BJ (cell line): ENCODE measurements around the gene ADCY2. TPM values are rescaled to one million over a fixed set of nuclear protein-coding genes. Genes with fewer than 3 reads are reported as not detected.
A peak's percentile ranks its signal among the peaks of the same experiment; 100 is the strongest.

Experiments
- CTCF ChIA-PET: fragments of 350-600 bp; formaldehyde crosslinking; extraction: SDS; loops from one replicate; lab custom pipeline; 2021; ENCODE audit warnings: antibody characterized with exemption, inconsistent platforms; lab: Yijun Ruan, JAX
- POLR2A ChIA-PET: fragments of 300-600 bp; sonication (Branson Sonifier 250); formaldehyde crosslinking; extraction: SDS; loops from one replicate; lab custom pipeline; 2021; ENCODE audit warnings: antibody characterized with exemption; lab: Charles Lee
- DNase-seq: peaks from one replicate; pipeline ENCODE4 v3.0.0-alpha.2; 2011; ENCODE audit warnings: low read depth
- H3K27me3 ChIP-seq: 2 replicates; pipeline ENCODE4 v1.6.0; 2011; ENCODE audit warnings: low read length; ENCODE audit not compliant: control insufficient read depth, insufficient read depth
- H3K36me3 ChIP-seq: 2 replicates; pipeline ENCODE4 v1.5.1; 2011; ENCODE audit warnings: low read length; ENCODE audit not compliant: control insufficient read depth, insufficient read depth
- H3K4me3 ChIP-seq: 2 replicates; pipeline ENCODE4 v1.5.1; 2011; ENCODE audit warnings: low read depth, mild to moderate bottlenecking, control low read depth, low read length
- polyA plus RNA-seq: library from polyadenylated mRNA; depleted of rRNA; stranded (reverse); fragments of >200 nt; gene quantifications from 2 replicates; pipeline ENCODE4 v1.2.3, GENCODE V29; 2011
- TF ChIP-seq, protein P1 (sequence below): IDR thresholded peaks from 2 replicates; pipeline ENCODE4 v1.5.1; 2011; ENCODE audit warnings: low read depth, mild to moderate bottlenecking, control low read depth, inconsistent platforms, low read length, moderate library complexity; ENCODE audit not compliant: insufficient read depth

ADCY2 gene
- polyA plus RNA-seq, 1 experiment, result not detected

DNA sequence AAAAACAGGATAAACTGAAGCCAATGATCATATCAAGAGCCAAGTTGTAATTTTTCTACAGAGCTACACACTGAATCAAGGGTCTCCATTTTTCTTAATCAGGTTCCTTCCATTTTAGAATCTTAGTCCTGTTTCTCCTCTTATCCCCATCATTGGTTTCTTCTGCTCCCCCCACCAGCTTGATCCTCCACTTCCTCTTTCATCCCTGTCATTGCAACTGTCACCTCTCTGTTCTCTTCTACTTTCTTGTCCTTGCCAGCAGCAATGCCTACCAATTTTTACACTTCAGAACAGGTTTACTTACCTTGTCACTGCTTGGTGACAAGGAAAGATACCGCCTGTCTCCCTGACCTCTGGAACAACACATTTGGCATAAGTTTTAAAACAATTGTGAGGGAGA is 357.7 kb downstream of the ADCY2 start:
- Histone ChIP-seq H3K4me3 (no peak overlapping the region), H3K27me3 (no peaks in the 10 kb centered on the region), H3K36me3 (no peaks in the 10 kb centered on the region)
- ChIA-PET POLR2A (no interaction called here), CTCF (interaction anchor here (6.1 kb wide), 1 partner anchor 9 kb away, joined by 38 read pairs; no protein-coding TSS in a partner anchor)
- TF ChIP-seq, protein P1, sequence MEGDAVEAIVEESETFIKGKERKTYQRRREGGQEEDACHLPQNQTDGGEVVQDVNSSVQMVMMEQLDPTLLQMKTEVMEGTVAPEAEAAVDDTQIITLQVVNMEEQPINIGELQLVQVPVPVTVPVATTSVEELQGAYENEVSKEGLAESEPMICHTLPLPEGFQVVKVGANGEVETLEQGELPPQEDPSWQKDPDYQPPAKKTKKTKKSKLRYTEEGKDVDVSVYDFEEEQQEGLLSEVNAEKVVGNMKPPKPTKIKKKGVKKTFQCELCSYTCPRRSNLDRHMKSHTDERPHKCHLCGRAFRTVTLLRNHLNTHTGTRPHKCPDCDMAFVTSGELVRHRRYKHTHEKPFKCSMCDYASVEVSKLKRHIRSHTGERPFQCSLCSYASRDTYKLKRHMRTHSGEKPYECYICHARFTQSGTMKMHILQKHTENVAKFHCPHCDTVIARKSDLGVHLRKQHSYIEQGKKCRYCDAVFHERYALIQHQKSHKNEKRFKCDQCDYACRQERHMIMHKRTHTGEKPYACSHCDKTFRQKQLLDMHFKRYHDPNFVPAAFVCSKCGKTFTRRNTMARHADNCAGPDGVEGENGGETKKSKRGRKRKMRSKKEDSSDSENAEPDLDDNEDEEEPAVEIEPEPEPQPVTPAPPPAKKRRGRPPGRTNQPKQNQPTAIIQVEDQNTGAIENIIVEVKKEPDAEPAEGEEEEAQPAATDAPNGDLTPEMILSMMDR, result no peak
- DNase-seq, result no peak

DNA sequence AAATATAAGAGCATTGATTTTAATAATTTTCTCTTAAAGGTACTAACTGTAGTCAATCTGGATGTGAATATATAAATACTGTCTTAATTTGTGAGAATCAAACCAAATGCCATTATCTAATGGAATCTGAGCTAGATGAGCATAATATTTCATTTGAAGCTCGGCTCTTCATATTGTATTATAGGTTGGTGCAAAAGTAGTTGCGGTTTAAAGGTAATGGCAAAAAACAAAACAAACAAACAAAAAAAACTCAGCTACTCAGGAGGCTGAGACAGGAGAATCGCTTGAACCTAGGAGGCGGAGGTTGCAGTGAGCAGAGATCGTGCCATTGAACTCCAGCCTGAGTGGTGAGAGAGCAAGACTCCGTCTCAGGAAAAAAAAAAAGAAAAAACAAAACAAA is 358.6 kb downstream of the ADCY2 start:
- TF ChIP-seq, protein P1, result no peak
- DNase-seq, result no peak
- Histone ChIP-seq H3K4me3 (no peak overlapping the region), H3K36me3 (no peaks in the 10 kb centered on the region), H3K27me3 (no peaks in the 10 kb centered on the region)
- ChIA-PET POLR2A (no interaction called here), CTCF (interaction anchor here (0.5 to 6.1 kb wide), 5 partner anchors 10 to 493 kb away, joined by 3 to 38 read pairs (median 3); no protein-coding TSS in a partner anchor)

DNA sequence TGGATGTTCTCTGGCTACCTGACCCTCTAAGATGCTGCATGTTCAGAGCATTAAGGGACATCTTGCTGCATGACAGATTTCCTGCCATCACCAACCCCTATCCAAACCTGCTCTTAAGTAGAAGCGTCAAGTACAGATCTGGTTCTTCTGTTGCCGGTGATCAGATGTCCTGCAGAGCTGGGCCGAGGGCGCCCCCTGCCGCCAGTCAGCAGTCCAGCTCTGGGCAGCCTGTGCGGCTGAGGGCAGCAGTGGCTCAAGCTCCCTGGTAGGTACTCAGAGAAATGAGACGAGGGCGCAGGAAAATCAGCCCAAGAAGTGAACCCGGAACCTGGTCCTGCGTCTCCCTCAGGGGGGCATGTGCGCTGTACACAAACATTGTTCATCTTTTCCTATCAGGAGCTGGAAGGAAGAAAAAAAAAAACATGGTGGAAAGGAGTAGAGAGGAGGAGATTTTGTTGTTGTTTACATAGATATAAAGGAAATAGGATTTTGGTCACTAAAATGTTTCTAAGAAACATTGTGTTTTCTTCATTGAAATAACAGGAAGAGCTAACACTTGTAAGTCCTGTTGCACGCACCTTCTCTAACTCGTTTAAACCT is 359.2 kb downstream of the ADCY2 start:
- no peaks in the 10 kb centered on the region for H3K36me3 ChIP-seq
- no peak overlapping the region for H3K4me3 ChIP-seq
- DNase-seq, result no peak
- ChIA-PET POLR2A (no interaction called here), CTCF (interaction anchor here (0.5 to 6.1 kb wide), 8 partner anchors 11 to 989 kb away, joined by 3 to 38 read pairs (median 4); no protein-coding TSS in a partner anchor)
- H3K27me3 ChIP-seq, result no peaks in the 10 kb centered on the region
- TF ChIP-seq, protein P1, result peak; percentile 79

DNA sequence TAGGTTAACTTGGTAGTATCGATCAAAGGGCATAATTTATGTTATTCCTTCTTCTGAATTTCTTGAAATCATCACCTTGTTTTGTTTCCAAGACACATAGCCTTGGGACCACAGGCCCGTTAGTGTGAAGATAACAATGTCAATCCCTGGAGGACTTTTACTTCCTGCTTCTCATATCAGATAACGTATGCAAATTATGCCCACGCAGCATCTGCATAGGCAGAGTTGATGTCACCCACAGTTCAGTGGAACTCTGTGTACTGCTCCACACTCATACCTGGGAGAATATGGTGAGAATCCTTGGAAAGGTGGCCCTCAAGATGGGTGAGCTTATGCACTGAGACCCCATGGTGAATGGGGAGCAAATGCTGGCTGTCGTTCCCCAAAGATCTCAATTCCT is 360.0 kb downstream of the ADCY2 start:
- ChIA-PET CTCF (interaction anchor here (0.9 to 6.1 kb wide), 4 partner anchors 12 to 495 kb away, joined by 3 to 38 read pairs (median 4); no protein-coding TSS in a partner anchor), POLR2A (no interaction called here)
- no peaks in the 10 kb centered on the region for H3K27me3 ChIP-seq
- no peak overlapping the region for H3K4me3 ChIP-seq
- no peaks in the 10 kb centered on the region for H3K36me3 ChIP-seq
- TF ChIP-seq, protein P1, result no peak
- no peak for DNase-seq

DNA sequence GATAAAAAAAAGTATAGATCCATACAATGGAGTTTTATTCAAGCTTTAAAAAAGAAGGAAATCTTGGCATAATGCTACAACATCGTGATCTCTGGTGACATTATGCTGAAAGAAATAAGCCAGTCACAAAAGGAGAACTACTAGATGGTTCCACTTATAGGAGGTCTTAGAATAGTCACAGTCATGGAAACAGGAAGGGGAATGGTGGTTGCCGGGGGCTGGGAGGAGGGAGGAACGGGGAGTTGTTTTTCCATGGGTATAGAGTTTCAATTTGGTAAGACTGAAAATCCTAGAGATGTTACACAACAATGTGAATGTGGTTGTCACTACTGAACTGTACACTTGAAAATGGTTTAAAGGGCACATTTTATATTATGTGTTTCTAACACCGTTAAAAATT is 360.5 kb downstream of the ADCY2 start:
- Histone ChIP-seq H3K27me3 (no peaks in the 10 kb centered on the region), H3K4me3 (no peak overlapping the region), H3K36me3 (no peaks in the 10 kb centered on the region)
- POLR2A ChIA-PET, result no interaction called here
- TF ChIP-seq, protein P1, result no peak
- CTCF ChIA-PET, result interaction anchor here (6.1 kb wide), 1 partner anchor 12 kb away, joined by 38 read pairs; no protein-coding TSS in a partner anchor
- DNase-seq, result no peak
